HFF-Myc (cell line): ENCODE results near the gene ZNF10.

Experiments used
- DNase-seq: peaks from one replicate; pipeline ENCODE4 v3.0.0-alpha.2; 2011; ENCODE audit warnings: low read depth; ENCODE audit errors: extremely low read depth
- H3K4me3 ChIP-seq: replicated peaks from 2 replicates; pipeline ENCODE4 v1.5.1; 2011; ENCODE audit warnings: low read depth, mild to moderate bottlenecking, control low read depth, low read length
- TF ChIP-seq, protein P1 (sequence below): IDR thresholded peaks from 2 replicates; pipeline ENCODE4 v1.5.1; 2012; ENCODE audit warnings: mild to moderate bottlenecking, low read depth, low read length, control low read depth; ENCODE audit errors: missing control alignments

The ZNF10 gene

DNA sequence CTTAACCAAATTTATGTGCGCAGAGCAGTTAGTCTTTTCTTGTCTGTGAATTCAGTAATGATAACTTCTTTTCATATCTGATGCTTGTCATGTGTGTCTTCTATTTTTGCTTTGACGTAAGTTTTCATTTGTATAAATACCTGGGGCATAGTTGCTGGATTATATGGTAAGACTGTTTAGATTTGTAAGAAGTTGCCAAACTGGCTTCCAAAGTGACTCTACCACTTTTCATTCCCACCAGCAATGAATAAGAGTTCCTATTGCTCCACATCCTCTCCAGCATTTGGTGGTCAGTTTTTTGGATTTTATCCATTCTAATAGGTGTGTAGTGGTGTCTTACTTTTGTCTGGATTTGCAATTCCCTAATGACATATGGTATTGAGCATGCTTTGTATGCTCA is 59.7 kb downstream of the ZNF10 start:
- no peak for DNase-seq
- TF ChIP-seq, protein P1, sequence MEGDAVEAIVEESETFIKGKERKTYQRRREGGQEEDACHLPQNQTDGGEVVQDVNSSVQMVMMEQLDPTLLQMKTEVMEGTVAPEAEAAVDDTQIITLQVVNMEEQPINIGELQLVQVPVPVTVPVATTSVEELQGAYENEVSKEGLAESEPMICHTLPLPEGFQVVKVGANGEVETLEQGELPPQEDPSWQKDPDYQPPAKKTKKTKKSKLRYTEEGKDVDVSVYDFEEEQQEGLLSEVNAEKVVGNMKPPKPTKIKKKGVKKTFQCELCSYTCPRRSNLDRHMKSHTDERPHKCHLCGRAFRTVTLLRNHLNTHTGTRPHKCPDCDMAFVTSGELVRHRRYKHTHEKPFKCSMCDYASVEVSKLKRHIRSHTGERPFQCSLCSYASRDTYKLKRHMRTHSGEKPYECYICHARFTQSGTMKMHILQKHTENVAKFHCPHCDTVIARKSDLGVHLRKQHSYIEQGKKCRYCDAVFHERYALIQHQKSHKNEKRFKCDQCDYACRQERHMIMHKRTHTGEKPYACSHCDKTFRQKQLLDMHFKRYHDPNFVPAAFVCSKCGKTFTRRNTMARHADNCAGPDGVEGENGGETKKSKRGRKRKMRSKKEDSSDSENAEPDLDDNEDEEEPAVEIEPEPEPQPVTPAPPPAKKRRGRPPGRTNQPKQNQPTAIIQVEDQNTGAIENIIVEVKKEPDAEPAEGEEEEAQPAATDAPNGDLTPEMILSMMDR, result no peak

DNA sequence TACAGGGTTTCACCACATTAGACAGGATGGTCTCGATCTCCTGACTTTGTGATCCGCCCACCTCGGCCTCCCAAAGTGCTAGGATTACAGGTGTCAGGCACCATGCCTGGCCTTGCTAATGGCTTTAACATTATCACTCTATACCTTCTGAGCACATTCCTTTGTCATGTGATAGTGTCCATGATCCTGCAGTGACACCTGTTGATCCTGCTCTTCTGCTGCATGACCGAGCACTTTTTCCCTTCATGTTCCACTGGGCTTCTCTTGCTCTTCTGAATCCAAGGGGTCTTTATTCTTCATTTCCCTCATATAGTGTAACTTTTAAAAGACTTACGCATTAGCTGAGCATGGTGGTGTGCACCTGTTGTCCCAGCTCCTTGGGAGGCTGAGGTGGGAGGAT is 62.4 kb downstream of the ZNF10 start:
- no peak overlapping the region for H3K4me3 ChIP-seq

More for the DNA sequence above, 59.7 kb downstream of the ZNF10 start:
- H3K4me3 ChIP-seq, result no peak overlapping the region

DNA sequence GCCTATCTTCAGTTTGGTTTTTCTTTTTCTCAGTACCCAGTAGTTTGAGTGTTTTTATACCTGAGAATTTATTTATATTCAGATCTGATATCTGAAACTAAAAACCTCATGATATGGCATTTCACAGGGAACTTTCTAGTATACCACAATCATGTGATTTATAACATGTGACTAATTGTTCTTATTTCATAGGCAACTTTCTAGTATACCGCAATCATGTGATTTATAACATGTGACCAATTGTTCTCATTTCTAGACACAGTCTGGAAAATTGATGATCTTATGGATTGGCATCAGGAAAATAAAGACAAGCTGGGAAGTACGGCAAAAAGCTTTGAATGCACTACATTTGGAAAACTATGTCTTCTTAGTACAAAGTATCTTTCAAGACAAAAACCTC is 71.5 kb downstream of the ZNF10 start:
- TF ChIP-seq, protein P1, result no peak
- no peak for DNase-seq
- no peak overlapping the region for H3K4me3 ChIP-seq

More for the DNA sequence above, 62.4 kb downstream of the ZNF10 start:
- no peak for DNase-seq
- TF ChIP-seq, protein P1, result no peak

DNA sequence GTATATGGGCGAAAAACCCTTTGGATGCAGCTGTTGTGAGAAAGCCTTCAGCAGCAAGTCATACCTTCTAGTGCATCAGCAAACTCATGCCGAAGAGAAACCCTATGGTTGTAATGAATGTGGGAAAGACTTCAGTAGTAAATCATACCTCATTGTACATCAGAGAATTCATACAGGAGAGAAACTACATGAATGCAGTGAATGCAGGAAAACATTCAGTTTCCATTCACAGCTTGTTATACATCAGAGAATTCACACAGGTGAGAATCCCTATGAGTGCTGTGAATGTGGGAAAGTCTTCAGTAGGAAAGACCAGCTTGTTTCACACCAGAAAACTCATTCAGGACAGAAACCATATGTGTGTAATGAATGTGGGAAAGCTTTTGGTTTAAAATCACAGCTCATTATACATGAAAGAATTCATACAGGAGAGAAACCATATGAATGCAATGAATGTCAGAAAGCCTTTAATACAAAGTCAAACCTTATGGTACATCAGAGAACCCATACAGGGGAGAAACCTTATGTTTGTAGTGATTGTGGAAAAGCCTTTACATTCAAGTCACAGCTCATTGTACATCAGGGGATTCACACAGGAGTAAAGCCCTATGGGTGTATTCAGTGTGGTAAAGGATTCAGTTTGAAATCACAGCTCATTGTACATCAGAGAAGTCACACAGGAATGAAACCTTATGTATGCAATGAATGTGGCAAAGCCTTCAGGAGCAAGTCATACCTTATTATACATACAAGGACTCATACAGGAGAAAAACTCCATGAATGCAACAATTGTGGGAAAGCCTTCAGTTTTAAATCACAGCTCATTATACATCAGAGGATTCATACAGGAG is 72.3 kb downstream of the ZNF10 start:
- DNase-seq, result no peak
- TF ChIP-seq, protein P1, result no peak
- H3K4me3 ChIP-seq, result no peak overlapping the region

DNA sequence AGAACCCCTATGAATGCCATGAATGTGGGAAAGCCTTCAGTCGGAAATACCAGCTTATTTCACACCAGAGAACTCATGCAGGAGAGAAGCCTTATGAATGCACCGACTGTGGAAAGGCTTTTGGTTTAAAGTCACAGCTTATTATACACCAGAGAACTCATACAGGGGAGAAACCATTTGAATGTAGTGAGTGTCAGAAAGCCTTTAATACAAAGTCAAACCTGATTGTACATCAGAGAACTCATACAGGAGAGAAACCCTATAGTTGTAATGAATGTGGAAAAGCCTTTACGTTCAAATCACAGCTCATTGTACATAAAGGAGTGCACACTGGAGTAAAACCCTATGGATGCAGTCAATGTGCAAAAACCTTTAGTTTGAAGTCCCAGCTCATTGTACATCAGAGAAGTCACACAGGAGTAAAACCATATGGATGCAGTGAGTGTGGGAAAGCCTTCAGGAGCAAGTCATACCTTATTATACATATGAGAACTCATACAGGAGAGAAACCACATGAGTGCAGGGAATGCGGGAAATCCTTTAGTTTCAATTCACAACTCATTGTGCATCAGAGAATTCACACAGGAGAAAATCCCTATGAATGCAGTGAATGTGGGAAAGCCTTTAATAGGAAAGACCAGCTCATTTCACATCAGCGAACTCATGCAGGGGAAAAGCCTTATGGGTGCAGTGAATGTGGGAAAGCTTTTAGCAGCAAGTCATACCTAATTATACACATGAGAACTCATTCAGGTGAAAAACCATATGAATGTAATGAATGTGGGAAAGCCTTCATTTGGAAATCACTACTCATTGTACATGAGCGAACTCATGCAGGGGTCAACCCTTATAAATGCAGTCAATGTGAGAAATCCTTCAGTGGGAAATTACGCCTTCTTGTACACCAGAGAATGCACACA is 73.2 kb downstream of the ZNF10 start:
- TF ChIP-seq, protein P1, result no peak
- H3K4me3 ChIP-seq, result no peak overlapping the region
- DNase-seq, result no peak

DNA sequence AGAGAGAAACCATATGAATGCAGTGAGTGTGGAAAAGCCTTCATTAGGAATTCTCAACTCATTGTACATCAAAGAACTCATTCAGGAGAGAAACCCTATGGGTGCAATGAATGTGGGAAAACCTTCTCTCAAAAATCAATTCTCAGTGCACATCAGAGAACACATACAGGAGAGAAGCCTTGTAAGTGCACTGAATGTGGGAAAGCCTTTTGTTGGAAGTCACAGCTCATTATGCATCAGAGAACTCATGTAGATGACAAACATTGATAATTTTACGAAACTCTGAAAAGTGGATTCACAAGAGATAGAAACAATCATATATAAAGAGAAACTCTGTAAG is 73.8 kb downstream of the ZNF10 start:
- H3K4me3 ChIP-seq, result no peak overlapping the region
- TF ChIP-seq, protein P1, result no peak
- DNase-seq, result no peak
